GM04503 (cell line): ENCODE results near the gene AMDHD1.

Experiments
- DNase-seq: peaks from one replicate; pipeline ENCODE4 v3.0.0-alpha.2; 2012; ENCODE audit warnings: low read depth

Gene AMDHD1, protein sequence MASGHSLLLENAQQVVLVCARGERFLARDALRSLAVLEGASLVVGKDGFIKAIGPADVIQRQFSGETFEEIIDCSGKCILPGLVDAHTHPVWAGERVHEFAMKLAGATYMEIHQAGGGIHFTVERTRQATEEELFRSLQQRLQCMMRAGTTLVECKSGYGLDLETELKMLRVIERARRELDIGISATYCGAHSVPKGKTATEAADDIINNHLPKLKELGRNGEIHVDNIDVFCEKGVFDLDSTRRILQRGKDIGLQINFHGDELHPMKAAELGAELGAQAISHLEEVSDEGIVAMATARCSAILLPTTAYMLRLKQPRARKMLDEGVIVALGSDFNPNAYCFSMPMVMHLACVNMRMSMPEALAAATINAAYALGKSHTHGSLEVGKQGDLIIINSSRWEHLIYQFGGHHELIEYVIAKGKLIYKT

GRCh38 chr12:95943330-95943842, at the start of gene AMDHD1:
TSS of gene AMDHD1 (plus strand) at chr12:95943331. CDS start at chr12:95943399, 68 bp downstream.
- DNase-seq = no peak

DNA sequence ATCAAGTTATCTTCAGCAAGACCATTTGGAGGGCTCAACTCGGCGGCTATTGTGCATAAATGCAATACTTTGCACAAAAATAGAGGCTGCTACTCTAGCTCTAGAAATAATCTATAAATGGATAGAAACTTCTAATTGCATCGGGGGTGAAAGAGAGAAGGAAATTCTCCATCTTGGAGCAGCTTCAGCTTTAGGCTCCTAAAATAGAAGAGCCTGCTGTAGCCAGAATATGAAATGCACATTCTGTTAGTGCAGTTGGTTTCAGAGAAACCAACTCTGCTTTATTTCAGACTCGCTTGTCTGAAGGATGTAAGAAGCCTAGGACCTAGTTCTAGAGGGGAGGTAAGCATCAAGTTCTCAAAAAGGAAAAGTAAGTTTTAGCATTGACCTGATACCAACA, 46.3 kb upstream of the AMDHD1 start:
- no peak for DNase-seq

- no peak for DNase-seq
These were observed 45.0 kb upstream of the AMDHD1 start for GRCh38 chr12:95898081-95898480.

GRCh38 chr12:95908573-95908972, 34.6 kb upstream of the AMDHD1 start:
- DNase-seq = no peak

DNA sequence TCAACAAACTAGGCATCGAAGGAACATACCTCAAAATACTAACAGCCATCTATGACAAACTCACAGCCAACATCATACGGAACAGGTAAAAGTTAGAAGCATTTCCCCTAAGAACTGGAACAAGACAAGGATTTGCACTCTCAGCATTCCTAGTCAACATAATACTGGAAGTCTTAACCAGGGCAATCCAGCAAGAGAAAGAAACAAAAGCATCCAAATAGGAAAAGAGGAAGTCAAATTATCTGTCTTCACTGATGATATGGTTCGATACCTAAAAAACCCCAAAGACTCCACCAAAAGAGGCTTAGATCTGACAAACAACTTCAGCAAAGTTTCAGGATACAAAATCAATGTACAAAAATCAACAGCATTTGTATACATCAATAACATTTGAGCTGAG, 33.3 kb upstream of the AMDHD1 start:
- no peak for DNase-seq

GRCh38 chr12:95918194-95918993, 24.7 kb upstream of the AMDHD1 start:
- no peak for DNase-seq

GRCh38 chr12:95919110-95919509, 24.0 kb upstream of the AMDHD1 start:
- DNase-seq = no peak

DNA sequence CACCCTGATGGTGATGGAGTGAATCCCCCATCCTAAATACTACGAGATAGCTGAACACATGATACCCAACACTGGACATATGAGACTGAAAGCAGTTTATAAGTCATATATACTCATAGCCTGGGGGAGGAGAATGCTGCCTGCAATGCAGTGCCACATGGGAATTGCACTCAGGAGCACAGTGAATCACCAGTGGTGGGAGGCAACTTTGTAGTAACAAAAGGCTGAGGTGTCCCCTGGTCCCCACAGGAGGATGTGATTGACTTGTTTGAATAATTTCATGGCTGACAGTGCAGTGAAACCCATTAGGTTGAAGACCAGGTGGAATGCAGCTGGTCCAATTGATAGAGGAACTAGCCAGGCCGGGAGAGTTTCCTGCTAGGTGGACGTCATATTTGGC, 20.9 kb upstream of the AMDHD1 start:
- no peak for DNase-seq

DNA sequence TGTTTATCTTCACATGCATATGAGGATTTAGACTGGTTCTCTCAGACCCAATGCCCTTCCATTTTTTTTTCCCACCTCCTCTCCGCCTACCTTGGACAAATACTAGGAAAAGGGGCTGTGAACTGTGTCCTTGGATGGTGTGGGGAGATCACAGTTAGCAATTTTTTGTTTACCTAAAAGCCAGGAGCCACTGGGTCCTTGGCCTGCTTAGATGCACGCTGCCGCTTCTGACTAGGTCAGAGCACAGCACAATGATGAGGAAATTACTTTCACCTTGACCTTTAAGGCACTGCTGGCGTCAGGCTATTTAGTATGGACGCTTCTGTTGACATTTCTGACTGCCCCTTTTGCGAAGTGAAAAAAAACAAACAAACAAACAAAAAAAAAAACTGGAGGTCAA, 2.6 kb upstream of the AMDHD1 start:
- DNase-seq = no peak

GRCh38 chr12:95942101-95942523, 1.0 kb upstream of the AMDHD1 start:
- no peak for DNase-seq

GRCh38 chr12:95942524-95943329, 404 bp upstream of the AMDHD1 start, which contains the start of gene CCDC38:
TSS of gene CCDC38 (minus strand) at chr12:95942614. CDS start at chr12:95936509, 6,105 bp downstream.
- DNase-seq = no peak

DNA sequence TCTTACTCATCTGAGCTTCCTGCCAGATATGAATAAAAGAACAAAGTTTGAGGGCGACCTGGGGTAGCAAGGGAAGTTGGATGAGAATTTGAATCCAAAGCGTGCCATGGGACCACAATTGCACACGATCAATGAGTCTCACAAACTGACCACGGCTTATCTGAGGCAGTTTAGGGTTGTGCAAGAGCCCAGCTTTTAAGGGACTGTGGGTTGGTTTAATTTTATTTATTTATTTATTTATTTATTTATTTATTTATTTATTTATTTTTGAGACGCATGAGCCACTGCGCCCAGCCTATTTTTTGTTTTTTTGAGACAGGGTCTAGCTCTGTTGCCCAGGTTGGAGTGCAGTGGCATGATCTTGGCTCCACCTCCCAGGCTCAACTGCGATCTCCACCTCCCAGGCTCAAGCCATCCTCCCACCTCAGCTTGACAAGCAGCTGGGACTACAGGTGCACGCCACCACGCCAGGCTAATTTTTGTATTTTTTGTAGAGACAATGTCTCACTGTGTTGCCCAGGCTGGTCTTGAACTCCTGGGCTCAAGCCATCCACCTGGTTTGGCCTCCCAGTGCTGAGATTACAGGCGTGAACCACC, 1.1 kb downstream of the AMDHD1 start:
- no peak for DNase-seq

DNA sequence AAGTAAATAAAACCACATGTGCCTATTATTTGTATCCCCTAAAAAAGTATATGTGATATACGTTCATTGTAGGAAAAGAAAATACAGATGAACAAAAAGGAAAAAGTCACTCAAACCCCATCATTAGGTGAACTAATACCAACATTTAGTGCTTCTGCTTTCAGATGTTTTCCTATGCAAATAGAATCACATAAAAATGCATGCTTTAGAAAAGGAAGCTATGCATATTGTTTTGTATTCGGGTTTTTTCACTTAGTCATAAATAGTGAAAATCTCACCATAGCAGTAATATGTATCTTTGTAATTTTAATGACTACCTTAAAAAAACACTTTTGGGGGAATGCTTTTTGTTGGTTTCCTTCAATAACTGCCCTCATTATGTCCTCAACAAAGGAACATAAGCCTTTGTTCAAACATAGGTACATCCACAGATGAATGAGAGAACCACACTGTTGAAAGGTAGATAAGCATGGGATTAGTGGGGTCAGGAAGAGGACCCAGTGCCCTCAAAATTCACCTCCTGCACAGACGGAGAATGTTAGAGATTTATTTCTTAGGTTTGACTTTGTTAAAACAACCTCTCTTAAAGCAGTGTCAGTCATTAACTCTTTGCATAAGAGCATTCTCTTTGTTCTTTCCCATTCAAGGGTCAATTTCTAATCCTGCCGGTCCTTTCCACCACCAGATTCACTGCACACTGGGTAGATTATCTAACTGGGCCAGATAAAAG, 6.5 kb downstream of the AMDHD1 start:
- no peak for DNase-seq

GRCh38 chr12:95951515-95951914, 8.4 kb downstream of the AMDHD1 start:
- DNase-seq = no peak

GRCh38 chr12:95953000-95953399, 9.9 kb downstream of the AMDHD1 start:
- DNase-seq = no peak

- DNase-seq = no peak
These were observed 12.5 kb downstream of the AMDHD1 start for GRCh38 chr12:95955549-95956159.

DNA sequence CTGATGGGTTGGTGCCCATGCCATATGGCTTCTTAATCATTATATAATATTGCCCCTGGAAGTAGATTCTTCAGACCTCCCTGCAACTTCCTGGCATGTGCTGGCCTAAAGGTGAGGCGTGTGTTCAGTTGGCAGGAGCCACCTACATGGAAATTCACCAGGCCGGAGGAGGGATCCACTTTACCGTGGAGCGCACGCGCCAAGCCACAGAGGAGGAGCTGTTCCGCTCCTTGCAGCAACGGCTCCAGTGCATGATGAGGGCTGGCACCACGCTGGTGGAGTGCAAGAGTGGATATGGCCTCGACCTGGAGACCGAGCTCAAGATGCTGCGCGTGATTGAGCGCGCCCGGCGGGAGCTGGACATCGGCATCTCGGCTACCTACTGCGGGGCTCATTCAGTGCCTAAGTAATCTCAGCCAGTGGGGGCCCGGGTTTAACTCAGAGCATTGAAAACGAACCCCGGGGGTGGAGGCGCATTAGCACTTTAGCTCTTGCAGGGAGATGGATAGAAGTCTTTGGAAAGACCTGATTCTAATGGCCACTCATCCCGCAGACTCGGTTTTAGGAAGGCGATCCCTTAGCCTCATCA, 13.5 kb downstream of the AMDHD1 start:
- no peak for DNase-seq

DNA sequence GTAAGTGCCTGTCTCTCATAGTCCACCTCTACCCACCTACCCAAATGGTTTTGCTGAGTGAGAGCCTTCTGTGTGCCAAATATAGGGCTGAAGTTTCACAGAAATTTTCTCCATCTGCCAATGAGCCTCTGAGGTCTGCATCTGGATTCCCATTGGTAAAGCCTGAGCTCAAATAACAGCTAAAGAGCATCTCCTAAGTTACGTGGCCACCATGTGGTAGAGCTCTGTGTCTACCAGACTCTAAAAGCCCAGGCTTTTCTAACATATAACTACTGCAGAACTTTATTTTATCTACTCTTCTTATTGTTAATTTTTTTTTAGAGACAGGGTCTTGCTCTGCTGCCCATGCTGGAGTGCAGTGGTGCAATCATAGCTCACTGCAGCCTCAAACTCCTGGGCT, 16.0 kb downstream of the AMDHD1 start:
- no peak for DNase-seq

DNA sequence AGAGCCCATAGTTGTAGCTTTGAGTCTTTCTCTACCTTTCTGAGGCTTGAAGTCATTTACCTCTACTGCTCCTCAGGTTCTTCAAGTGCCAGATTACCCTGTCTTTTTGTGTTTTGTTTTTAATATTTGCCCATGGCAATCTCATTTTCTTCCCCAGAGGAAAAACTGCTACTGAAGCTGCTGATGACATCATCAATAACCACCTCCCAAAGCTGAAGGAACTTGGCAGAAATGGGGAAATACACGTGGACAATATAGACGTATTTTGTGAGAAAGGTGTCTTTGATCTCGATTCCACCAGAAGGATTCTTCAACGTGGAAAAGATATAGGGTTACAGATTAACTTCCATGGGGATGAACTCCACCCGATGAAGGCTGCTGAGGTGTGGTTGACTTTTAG, 17.1 kb downstream of the AMDHD1 start:
- DNase-seq = no peak

DNA sequence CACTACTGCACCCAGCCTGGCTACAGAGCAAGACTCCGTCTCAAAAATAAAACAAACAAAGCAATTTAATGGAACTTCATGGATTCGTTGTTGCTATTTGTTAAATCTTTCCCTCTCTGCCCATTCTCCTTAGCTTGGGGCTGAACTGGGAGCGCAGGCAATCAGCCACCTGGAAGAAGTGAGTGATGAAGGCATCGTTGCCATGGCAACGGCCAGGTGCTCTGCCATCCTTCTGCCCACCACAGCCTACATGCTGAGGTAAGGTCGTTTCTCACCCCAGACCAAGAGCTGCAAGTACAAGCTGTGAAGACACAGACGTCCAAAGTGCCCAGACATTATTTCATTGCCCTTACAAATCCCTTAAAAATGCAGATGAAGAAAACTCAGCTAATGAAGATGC, 19.1 kb downstream of the AMDHD1 start:
- no peak for DNase-seq
